H9 (cell line): Measurements from ENCODE around the gene RSBN1. TPM values are rescaled to one million over a fixed set of nuclear protein-coding genes. Genes with fewer than 3 reads are reported as not detected.
"Not testable (repeated sequence)": the region's sequence is repeated elsewhere in the genome, so short reads cannot be mapped to it uniquely, and the experiment has no call there.

ENCODE experiments used
- DNase-seq: peaks from one replicate; pipeline ENCODE4 v3.0.0-alpha.2; 2017
- H2AFZ ChIP-seq: one replicate; pipeline ENCODE4 v1.6.1; 2013; ENCODE audit warnings: mild to moderate bottlenecking, low read length, control low read depth, moderate library complexity
- H2AK5ac ChIP-seq: 2 replicates; pipeline ENCODE4 v1.6.1; 2013; ENCODE audit warnings: low read length, control low read depth, mixed read lengths; ENCODE audit not compliant: insufficient read length
- H2BK120ac ChIP-seq: one replicate; pipeline ENCODE4 v1.6.1; 2013; ENCODE audit warnings: low read depth, mild to moderate bottlenecking, low read length, control low read depth, inconsistent platforms; ENCODE audit not compliant: poor library complexity, severe bottlenecking
- H2BK12ac ChIP-seq: 2 replicates; pipeline ENCODE4 v1.6.1; 2013; ENCODE audit warnings: low read length, control low read depth, mixed read lengths, low read depth; ENCODE audit not compliant: insufficient read length
- H2BK15ac ChIP-seq: 2 replicates; pipeline ENCODE4 v1.6.1; 2013; ENCODE audit warnings: low read depth, low read length, control low read depth
- H2BK20ac ChIP-seq: one replicate; pipeline ENCODE4 v1.6.1; 2013; ENCODE audit warnings: low read depth, mild to moderate bottlenecking, low read length, control low read depth, inconsistent platforms; ENCODE audit not compliant: poor library complexity, severe bottlenecking
- H2BK5ac ChIP-seq: 2 replicates; pipeline ENCODE4 v1.6.1; 2013; ENCODE audit warnings: low read length, control low read depth, mixed read lengths; ENCODE audit not compliant: insufficient read length
- H3K14ac ChIP-seq: 2 replicates; pipeline ENCODE4 v1.6.1; 2013; ENCODE audit warnings: low read length, control low read depth; ENCODE audit not compliant: insufficient read depth
- H3K18ac ChIP-seq: 2 replicates; pipeline ENCODE4 v1.6.1; 2013; ENCODE audit warnings: low read depth, mild to moderate bottlenecking, mixed read lengths, low read length, control low read depth; ENCODE audit not compliant: insufficient read length
- H3K23ac ChIP-seq: 2 replicates; pipeline ENCODE4 v1.6.1; 2013; ENCODE audit warnings: low read length, control low read depth, mixed read lengths, low read depth; ENCODE audit not compliant: insufficient read length
- H3K23me2 ChIP-seq: 2 replicates; pipeline ENCODE4 v1.6.1; 2013; ENCODE audit warnings: low read depth, mild to moderate bottlenecking, mixed read lengths, low read length, control low read depth; ENCODE audit not compliant: insufficient read length, poor library complexity, severe bottlenecking
- H3K27ac ChIP-seq: 2 replicates; pipeline ENCODE4 v1.5.1; 2013; ENCODE audit warnings: low read length, control low read depth, mixed read lengths, low read depth; ENCODE audit not compliant: insufficient read length
- H3K27me3 ChIP-seq: 2 replicates; pipeline ENCODE4 v1.6.1; 2013; ENCODE audit warnings: low read length, control low read depth, inconsistent platforms; ENCODE audit not compliant: insufficient read depth
- H3K4ac ChIP-seq: 2 replicates; pipeline ENCODE4 v1.6.1; 2013; ENCODE audit warnings: low read depth, mild to moderate bottlenecking, control low read depth, inconsistent platforms, low read length, moderate library complexity
- H3K4me1 ChIP-seq: 2 replicates; pipeline ENCODE4 v1.6.1; 2013; ENCODE audit warnings: low read length, control low read depth, inconsistent platforms; ENCODE audit not compliant: insufficient read depth
- H3K4me2 ChIP-seq: 2 replicates; pipeline ENCODE4 v1.6.1; 2013; ENCODE audit warnings: low read length, control low read depth, mixed read lengths; ENCODE audit not compliant: insufficient read length, insufficient read depth
- H3K56ac ChIP-seq: 2 replicates; pipeline ENCODE4 v1.6.1; 2013; ENCODE audit warnings: low read depth, mild to moderate bottlenecking, mixed read lengths, low read length, control low read depth; ENCODE audit not compliant: insufficient read length
- H3K79me1 ChIP-seq: 2 replicates; pipeline ENCODE4 v1.6.1; 2013; ENCODE audit warnings: low read depth, mild to moderate bottlenecking, moderate library complexity, low read length, control low read depth, inconsistent platforms; ENCODE audit not compliant: insufficient read depth, poor library complexity, severe bottlenecking
- H3K79me2 ChIP-seq: 2 replicates; pipeline ENCODE4 v1.6.1; 2013; ENCODE audit warnings: low read length, control low read depth, inconsistent platforms; ENCODE audit not compliant: insufficient read depth
- H3K9ac ChIP-seq: 2 replicates; pipeline ENCODE4 v1.6.1; 2013; ENCODE audit warnings: low read length, control low read depth, mixed read lengths; ENCODE audit not compliant: insufficient read length; ENCODE audit errors: extremely low read depth
- H3K9me3 ChIP-seq: one replicate; pipeline ENCODE4 v1.6.1; 2013; ENCODE audit warnings: low read depth, low read length, inconsistent platforms; ENCODE audit not compliant: control insufficient read depth
- H3T11ph ChIP-seq: one replicate; pipeline ENCODE4 v1.6.1; 2013; ENCODE audit warnings: mild to moderate bottlenecking, low read length, control low read depth, inconsistent platforms
- H4K20me1 ChIP-seq: one replicate; pipeline ENCODE4 v1.6.1; 2013; ENCODE audit not compliant: control insufficient read depth, insufficient read length, insufficient read depth
- H4K5ac ChIP-seq: 2 replicates; pipeline ENCODE4 v1.6.1; 2013; ENCODE audit warnings: low read depth, mild to moderate bottlenecking, mixed read lengths, low read length, control low read depth; ENCODE audit not compliant: insufficient read length
- H4K8ac ChIP-seq: replicated peaks from 2 replicates; pipeline ENCODE4 v1.6.1; 2013; ENCODE audit warnings: low read length, control low read depth, mixed read lengths, low read depth; ENCODE audit not compliant: insufficient read length
- H4K91ac ChIP-seq: 2 replicates; pipeline ENCODE4 v1.6.1; 2013; ENCODE audit warnings: low read depth, mild to moderate bottlenecking, moderate library complexity, mixed read lengths, low read length, control low read depth; ENCODE audit not compliant: insufficient read length
- H3K27ac Mint-ChIP-seq, 3 experiments: 2 replicates in 2 of 3; 3 replicates in 1 of 3; pipeline ENCODE4 v1.8.0; 2020 to 2021; ENCODE audit warnings: mixed read lengths in 3 of 3, mild to moderate bottlenecking in 1 of 3, moderate library complexity in 1 of 3
- H3K27me3 Mint-ChIP-seq: 2 replicates; pipeline ENCODE4 v1.8.0; 2021; ENCODE audit warnings: low read depth, mild to moderate bottlenecking, moderate library complexity, mixed read lengths
- H3K36me3 Mint-ChIP-seq, 3 experiments: 2 replicates in 2 of 3; 3 replicates in 1 of 3; pipeline ENCODE4 v1.8.0; 2020 to 2021; ENCODE audit warnings: low read depth in 3 of 3, mixed read lengths in 3 of 3; ENCODE audit not compliant: insufficient read depth in 1 of 3
- H3K4me1 Mint-ChIP-seq, 2 experiments: 2 replicates each; pipeline ENCODE4 v1.8.0; 2020; ENCODE audit warnings: mixed read lengths in 2 of 2
- H3K4me3 Mint-ChIP-seq, 2 experiments: 2 replicates in 1 of 2; 3 replicates in 1 of 2; pipeline ENCODE4 v1.8.0; 2020 to 2021; ENCODE audit warnings: mild to moderate bottlenecking in 2 of 2, mixed read lengths in 2 of 2, moderate library complexity in 1 of 2
- H3K9me3 Mint-ChIP-seq, 2 experiments: 2 replicates in 1 of 2; 3 replicates in 1 of 2; pipeline ENCODE4 v1.8.0; 2020; ENCODE audit warnings: mild to moderate bottlenecking in 2 of 2, mixed read lengths in 2 of 2, moderate library complexity in 1 of 2
- WGBS: extraction: QIAGEN DNeasy Blood & Tissue Kit; methylation state at CpG from one replicate; pipeline ENCODE4 v1.1.7; 2013; ENCODE audit warnings: missing lambda C conversion rate, low lambda C conversion rate, mixed read lengths; ENCODE audit not compliant: insufficient read length; ENCODE audit errors: extremely low coverage; 5-methylcytosine and 5-hydroxymethylcytosine counted together
- total RNA-seq: library from RNA; stranded (reverse); gene quantifications from 2 replicates; pipeline ENCODE4 v1.2.1, GENCODE V29; 2021
- TF ChIP-seq, protein P1 (sequence below): fragments of 200-600 bp; sonication (generic); conservative IDR thresholded peaks from 3 replicates; pipeline ENCODE4 v1.8.0; 2021; ENCODE audit warnings: antibody characterized with exemption, mild to moderate bottlenecking

The RSBN1 gene
- total RNA-seq, 1 experiment from 2014 or later = 11.0 TPM

DNA sequence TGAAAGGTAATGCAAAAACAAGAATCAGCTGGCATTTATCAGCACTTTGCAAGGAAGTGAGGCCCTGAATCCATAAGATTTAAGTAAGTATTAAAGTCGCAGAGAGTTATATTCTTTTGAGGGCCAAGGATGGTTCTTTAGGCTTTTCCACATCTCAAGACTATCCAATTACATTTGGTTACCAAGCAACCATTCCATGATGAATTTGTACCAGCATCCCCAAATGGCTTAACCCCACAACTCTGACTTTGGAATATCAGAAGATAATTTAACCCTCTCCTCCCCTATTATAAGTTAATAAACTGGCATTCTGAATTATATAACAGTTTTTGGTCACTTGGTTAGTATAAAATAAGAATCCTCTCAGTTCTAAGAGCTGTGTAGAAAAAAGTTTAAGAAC, 55.8 kb downstream of the RSBN1 start:
- H3K4me2 ChIP-seq = no peak overlapping the region
- H3K4me1 Mint-ChIP-seq = peaks cover 20 to 26% of the 10 kb centered on the region in 2 experiments

DNA sequence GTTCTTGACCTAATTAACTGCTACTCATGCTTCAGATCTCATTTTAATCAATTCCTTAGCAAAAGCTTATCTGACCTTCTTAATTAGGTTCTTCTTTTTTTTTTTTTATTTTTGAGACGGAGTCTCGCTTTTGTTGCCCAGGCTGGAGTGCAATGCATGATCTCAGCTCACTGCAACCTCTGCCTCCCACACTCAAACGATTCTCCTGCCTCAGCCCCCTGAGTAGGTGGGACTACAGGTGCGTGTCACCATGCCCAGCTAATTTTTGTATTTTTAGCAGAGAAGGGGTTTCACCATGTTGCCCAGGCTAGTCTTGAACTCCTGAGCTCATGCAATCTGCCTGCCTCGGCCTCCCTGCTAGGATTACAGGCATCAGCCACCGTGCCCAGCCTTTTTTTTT, 58.9 kb downstream of the RSBN1 start:
- peaks cover 7 to 15% of the 10 kb centered on the region in 2 experiments for H3K4me1 Mint-ChIP-seq
- not testable (repeated sequence) for H3K14ac ChIP-seq, H2BK5ac ChIP-seq, H3K4me2 ChIP-seq, H2AK5ac ChIP-seq, H3K79me2 ChIP-seq, H3K27me3 ChIP-seq, H3K4ac ChIP-seq, H3K4me3 Mint-ChIP-seq, H3K27ac ChIP-seq, H4K8ac ChIP-seq, H4K20me1 ChIP-seq, H3K9me3 ChIP-seq, H4K91ac ChIP-seq, H2AFZ ChIP-seq, H3K23ac ChIP-seq, H3K4me1 ChIP-seq, H2BK15ac ChIP-seq, H3K9ac ChIP-seq, H2BK20ac ChIP-seq, H3K23me2 ChIP-seq, H2BK120ac ChIP-seq, H3K18ac ChIP-seq, H3K27me3 Mint-ChIP-seq, H3T11ph ChIP-seq, H3K9me3 Mint-ChIP-seq, H2BK12ac ChIP-seq, H3K79me1 ChIP-seq, H3K27ac Mint-ChIP-seq, H3K56ac ChIP-seq, H4K5ac ChIP-seq, DNase-seq
- WGBS = no CpG with 5 or more reads among the region's 6 CpGs
- H3K36me3 Mint-ChIP-seq = peaks cover 15 to 45% (median 27%) of the 10 kb centered on the region in 3 experiments; a peak in 6 of 7 replicates

More for the DNA sequence above, 55.8 kb downstream of the RSBN1 start:
- Histone ChIP-seq H3K9ac (no peak overlapping the region), H4K5ac (no peak overlapping the region), H3K18ac (no peak overlapping the region), H3K23ac (no peak overlapping the region), H3K4me1 (no peaks in the 10 kb centered on the region), H3K79me2 (no peaks in the 10 kb centered on the region), H4K20me1 (no peaks in the 10 kb centered on the region), H2BK12ac (no peak overlapping the region), H2AFZ (no peak overlapping the region), H4K91ac (no peak overlapping the region), H3K23me2 (peaks cover 13% of the 10 kb centered on the region), H2AK5ac (no peak overlapping the region), H3K27ac (no peak overlapping the region), H3K56ac (no peak overlapping the region), H4K8ac (no peak overlapping the region), H2BK120ac (no peak overlapping the region), H3K4ac (no peak overlapping the region), H3T11ph (no peak overlapping the region), H3K14ac (no peak overlapping the region), H2BK5ac (no peak overlapping the region), H2BK15ac (no peak overlapping the region), H3K9me3 (no peaks in the 10 kb centered on the region), H3K27me3 (no peaks in the 10 kb centered on the region), H3K79me1 (no peaks in the 10 kb centered on the region), H2BK20ac (no peak overlapping the region)
- Mint-ChIP-seq H3K36me3 (peaks cover 8 to 33% (median 14%) of the 10 kb centered on the region in 3 experiments; a peak in 6 of 7 replicates), H3K27ac (0 out of 7 replicates have a peak overlapping the region, but pooled peaks of 1 of the 3 experiments have one; percentile 84), H3K27me3 (no peaks in the 10 kb centered on the region; the same call in 1 of the 2 replicates), H3K9me3 (no peaks in the 10 kb centered on the region), H3K4me3 (no peak overlapping the region)
- DNase-seq = no peak
- TF ChIP-seq, protein P1, sequence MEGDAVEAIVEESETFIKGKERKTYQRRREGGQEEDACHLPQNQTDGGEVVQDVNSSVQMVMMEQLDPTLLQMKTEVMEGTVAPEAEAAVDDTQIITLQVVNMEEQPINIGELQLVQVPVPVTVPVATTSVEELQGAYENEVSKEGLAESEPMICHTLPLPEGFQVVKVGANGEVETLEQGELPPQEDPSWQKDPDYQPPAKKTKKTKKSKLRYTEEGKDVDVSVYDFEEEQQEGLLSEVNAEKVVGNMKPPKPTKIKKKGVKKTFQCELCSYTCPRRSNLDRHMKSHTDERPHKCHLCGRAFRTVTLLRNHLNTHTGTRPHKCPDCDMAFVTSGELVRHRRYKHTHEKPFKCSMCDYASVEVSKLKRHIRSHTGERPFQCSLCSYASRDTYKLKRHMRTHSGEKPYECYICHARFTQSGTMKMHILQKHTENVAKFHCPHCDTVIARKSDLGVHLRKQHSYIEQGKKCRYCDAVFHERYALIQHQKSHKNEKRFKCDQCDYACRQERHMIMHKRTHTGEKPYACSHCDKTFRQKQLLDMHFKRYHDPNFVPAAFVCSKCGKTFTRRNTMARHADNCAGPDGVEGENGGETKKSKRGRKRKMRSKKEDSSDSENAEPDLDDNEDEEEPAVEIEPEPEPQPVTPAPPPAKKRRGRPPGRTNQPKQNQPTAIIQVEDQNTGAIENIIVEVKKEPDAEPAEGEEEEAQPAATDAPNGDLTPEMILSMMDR = no peak
- no CpG with 5 or more reads among the region's 1 CpG for WGBS
